MM.1S (cell line): ENCODE data around the gene ANTXR1.
"Not testable (repeated sequence)": the region's sequence is repeated elsewhere in the genome, so short reads cannot be mapped to it uniquely, and the experiment has no call there.

Experiments
- DNase-seq: peaks from one replicate; pipeline ENCODE4 v3.0.0-alpha.2; 2015
- H2AFZ ChIP-seq: fragments of 300-600 bp; sonication (generic); 2 replicates; pipeline ENCODE4 v1.6.0; 2016; ENCODE audit warnings: antibody characterized with exemption, low read length
- H3F3A ChIP-seq: fragments of 300-600 bp; sonication (generic); 2 replicates; pipeline ENCODE4 v1.6.1; 2016; ENCODE audit warnings: mild to moderate bottlenecking, antibody characterized with exemption, low read length, moderate library complexity, mixed read lengths; ENCODE audit not compliant: insufficient read depth
- H3K27ac ChIP-seq: fragments of 300-600 bp; sonication (generic); 2 replicates; pipeline ENCODE4 v1.5.1; 2016; ENCODE audit warnings: mild to moderate bottlenecking, low read length
- H3K27me3 ChIP-seq: fragments of 300-600 bp; sonication (generic); replicated peaks from 2 replicates; pipeline ENCODE4 v1.6.0; 2016; ENCODE audit warnings: low read length; ENCODE audit not compliant: insufficient read depth
- H3K36me3 ChIP-seq: fragments of 300-600 bp; sonication (generic); replicated peaks from 2 replicates; pipeline ENCODE4 v1.6.1; 2016; ENCODE audit warnings: mild to moderate bottlenecking, low read length, mixed read lengths; ENCODE audit not compliant: insufficient read depth
- H3K4me1 ChIP-seq: fragments of 300-600 bp; sonication (generic); 2 replicates; pipeline ENCODE4 v1.6.1; 2016; ENCODE audit warnings: low read length, mixed read lengths
- H3K4me2 ChIP-seq: fragments of 300-600 bp; sonication (generic); 2 replicates; pipeline ENCODE4 v1.6.0; 2016; ENCODE audit warnings: low read depth, low read length
- H3K4me3 ChIP-seq: fragments of 300-600 bp; sonication (generic); 2 replicates; pipeline ENCODE4 v1.5.1; 2016; ENCODE audit warnings: low read length, mixed read lengths
- H3K79me2 ChIP-seq: fragments of 300-600 bp; sonication (generic); 2 replicates; pipeline ENCODE4 v1.6.1; 2016; ENCODE audit warnings: mixed run types, low read length, mixed read lengths
- H3K9ac ChIP-seq: fragments of 300-600 bp; sonication (generic); 2 replicates; pipeline ENCODE4 v1.6.1; 2016; ENCODE audit warnings: low read length, mixed read lengths
- H3K9me2 ChIP-seq: fragments of 300-600 bp; sonication (generic); replicated peaks from 2 replicates; pipeline ENCODE4 v1.6.1; 2016; ENCODE audit warnings: mild to moderate bottlenecking, low read length, mixed read lengths; ENCODE audit not compliant: insufficient read depth
- H3K9me3 ChIP-seq: fragments of 300-600 bp; sonication (generic); replicated peaks from 2 replicates; pipeline ENCODE4 v1.6.1; 2016; ENCODE audit warnings: mild to moderate bottlenecking, low read length, mixed read lengths; ENCODE audit not compliant: insufficient read depth
- H4K20me1 ChIP-seq: fragments of 300-600 bp; sonication (generic); 2 replicates; pipeline ENCODE4 v1.6.1; 2016; ENCODE audit warnings: mild to moderate bottlenecking, low read length, moderate library complexity, mixed read lengths; ENCODE audit not compliant: insufficient read depth
- EZH2 ChIP-seq: fragments of 300-600 bp; sonication (generic); optimal IDR thresholded peaks from 2 replicates; pipeline ENCODE3; 2017; ENCODE audit warnings: low read depth, mild to moderate bottlenecking, antibody characterized with exemption, low read length, mixed read lengths
- EZH2phosphoT487 ChIP-seq: fragments of 300-600 bp; sonication (generic); IDR thresholded peaks from 2 replicates; pipeline ENCODE4 v1.6.1; 2018; ENCODE audit warnings: antibody characterized with exemption, low read length
- TF ChIP-seq, protein P1 (sequence below): fragments of 300-600 bp; sonication (generic); IDR thresholded peaks from 2 replicates; pipeline ENCODE4 v1.5.1; 2016; ENCODE audit warnings: antibody characterized with exemption, low read length, mixed read lengths

The ANTXR1 gene

DNA sequence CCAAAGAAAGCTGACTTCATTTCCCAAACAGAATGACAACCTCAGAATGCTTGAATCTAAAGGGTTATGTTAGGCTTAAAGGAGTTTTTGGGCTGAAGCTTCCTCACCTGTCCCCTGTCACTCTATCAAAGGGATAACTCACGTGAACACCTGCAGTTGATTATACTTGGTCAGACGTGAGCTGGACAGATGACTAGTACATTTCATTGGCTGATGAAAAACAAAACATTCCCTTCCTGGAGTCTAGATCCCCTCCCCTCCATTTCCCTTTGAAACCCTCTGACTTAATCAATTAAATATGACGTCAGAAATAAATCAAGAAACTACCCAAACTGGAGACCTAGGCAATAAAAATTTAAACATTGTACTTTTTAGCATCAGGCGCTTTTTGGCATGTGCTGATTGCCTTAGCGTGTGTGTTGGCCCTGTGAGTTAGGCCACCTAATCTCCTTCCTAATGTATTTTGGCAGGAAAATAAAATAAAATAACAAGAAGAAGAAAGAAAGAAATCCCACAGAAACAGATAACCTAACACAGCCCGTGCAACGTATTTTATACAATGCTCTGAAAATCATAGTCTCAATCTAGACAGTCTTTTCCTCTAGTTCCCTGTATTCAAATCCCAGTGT lies 159.0 kb downstream of the ANTXR1 start:
- Histone ChIP-seq H3K4me3 (no peak overlapping the region), H3K36me3 (no peaks in the 10 kb centered on the region), H3K9me3 (no peaks in the 10 kb centered on the region), H3K27me3 (no peaks in the 10 kb centered on the region), H4K20me1 (no peaks in the 10 kb centered on the region), H3K9ac (no peak overlapping the region), H3K79me2 (no peaks in the 10 kb centered on the region), H3K4me2 (no peak overlapping the region), H3F3A (no peaks in the 10 kb centered on the region), H3K27ac (no peak overlapping the region), H2AFZ (no peak overlapping the region), H3K4me1 (no peaks in the 10 kb centered on the region), H3K9me2 (no peaks in the 10 kb centered on the region)
- DNase-seq, result no peak
- TF ChIP-seq, protein P1, sequence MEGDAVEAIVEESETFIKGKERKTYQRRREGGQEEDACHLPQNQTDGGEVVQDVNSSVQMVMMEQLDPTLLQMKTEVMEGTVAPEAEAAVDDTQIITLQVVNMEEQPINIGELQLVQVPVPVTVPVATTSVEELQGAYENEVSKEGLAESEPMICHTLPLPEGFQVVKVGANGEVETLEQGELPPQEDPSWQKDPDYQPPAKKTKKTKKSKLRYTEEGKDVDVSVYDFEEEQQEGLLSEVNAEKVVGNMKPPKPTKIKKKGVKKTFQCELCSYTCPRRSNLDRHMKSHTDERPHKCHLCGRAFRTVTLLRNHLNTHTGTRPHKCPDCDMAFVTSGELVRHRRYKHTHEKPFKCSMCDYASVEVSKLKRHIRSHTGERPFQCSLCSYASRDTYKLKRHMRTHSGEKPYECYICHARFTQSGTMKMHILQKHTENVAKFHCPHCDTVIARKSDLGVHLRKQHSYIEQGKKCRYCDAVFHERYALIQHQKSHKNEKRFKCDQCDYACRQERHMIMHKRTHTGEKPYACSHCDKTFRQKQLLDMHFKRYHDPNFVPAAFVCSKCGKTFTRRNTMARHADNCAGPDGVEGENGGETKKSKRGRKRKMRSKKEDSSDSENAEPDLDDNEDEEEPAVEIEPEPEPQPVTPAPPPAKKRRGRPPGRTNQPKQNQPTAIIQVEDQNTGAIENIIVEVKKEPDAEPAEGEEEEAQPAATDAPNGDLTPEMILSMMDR, result no peak
- TF ChIP-seq EZH2, result no peak

DNA sequence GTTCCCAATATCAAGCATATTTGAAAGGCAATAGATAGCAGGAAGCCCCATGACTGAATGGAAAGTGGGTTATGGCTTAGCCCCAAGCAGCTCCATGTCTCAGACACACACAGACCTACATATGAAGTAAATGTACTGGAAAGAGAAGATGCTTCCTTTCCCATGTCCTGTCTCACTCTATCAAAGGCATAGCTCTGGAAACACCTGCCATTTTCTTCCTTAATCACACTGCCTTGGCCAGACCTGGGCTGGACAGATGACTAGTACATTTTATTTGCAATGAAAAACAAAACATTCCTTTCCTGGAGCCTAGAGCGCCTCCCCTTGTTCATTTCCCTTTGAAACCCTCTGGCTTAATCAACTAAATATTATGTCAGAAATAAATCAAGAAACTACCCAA lies 160.7 kb downstream of the ANTXR1 start:
- TF ChIP-seq, protein P1, result no peak
- DNase-seq, result no peak
- H3K27me3 ChIP-seq, result no peaks in the 10 kb centered on the region
- H3K9ac ChIP-seq, result no peak overlapping the region
- no peaks in the 10 kb centered on the region for H3K36me3 ChIP-seq
- H4K20me1 ChIP-seq, result no peaks in the 10 kb centered on the region
- H3K79me2 ChIP-seq, result no peaks in the 10 kb centered on the region
- H3K4me2 ChIP-seq, result no peak overlapping the region
- no peaks in the 10 kb centered on the region for H3F3A ChIP-seq
- H3K9me3 ChIP-seq, result no peaks in the 10 kb centered on the region
- no peaks in the 10 kb centered on the region for H3K4me1 ChIP-seq
- H3K9me2 ChIP-seq, result no peaks in the 10 kb centered on the region
- no peak overlapping the region for H3K27ac ChIP-seq
- no peak overlapping the region for H3K4me3 ChIP-seq
- H2AFZ ChIP-seq, result no peak overlapping the region

DNA sequence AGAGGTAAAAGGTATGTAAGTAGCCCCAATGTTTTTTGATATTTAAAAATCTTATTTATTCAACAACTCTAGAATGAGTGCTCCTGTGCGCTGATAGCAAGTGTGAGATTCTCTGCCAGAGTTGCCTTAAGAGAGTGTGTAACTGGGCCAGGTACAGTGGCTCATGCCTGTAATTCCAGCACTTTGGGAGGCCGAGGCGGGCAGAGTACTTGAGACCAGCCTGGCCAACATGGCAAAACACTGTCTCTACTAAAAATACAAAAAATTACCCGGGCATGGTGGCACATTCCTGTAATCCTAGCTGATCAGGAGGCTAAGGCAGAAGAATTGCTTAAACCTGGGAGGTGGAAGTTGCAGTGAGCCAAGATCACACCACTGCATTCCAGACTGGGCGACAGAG lies 161.2 kb downstream of the ANTXR1 start:
- H2AFZ ChIP-seq, H3K4me3 ChIP-seq, H3K36me3 ChIP-seq, H3K27me3 ChIP-seq, H3K27ac ChIP-seq, H3K9ac ChIP-seq, H4K20me1 ChIP-seq, H3K4me1 ChIP-seq, H3F3A ChIP-seq, H3K9me2 ChIP-seq, H3K4me2 ChIP-seq, DNase-seq, H3K9me3 ChIP-seq, H3K79me2 ChIP-seq: not testable (repeated sequence)

DNA sequence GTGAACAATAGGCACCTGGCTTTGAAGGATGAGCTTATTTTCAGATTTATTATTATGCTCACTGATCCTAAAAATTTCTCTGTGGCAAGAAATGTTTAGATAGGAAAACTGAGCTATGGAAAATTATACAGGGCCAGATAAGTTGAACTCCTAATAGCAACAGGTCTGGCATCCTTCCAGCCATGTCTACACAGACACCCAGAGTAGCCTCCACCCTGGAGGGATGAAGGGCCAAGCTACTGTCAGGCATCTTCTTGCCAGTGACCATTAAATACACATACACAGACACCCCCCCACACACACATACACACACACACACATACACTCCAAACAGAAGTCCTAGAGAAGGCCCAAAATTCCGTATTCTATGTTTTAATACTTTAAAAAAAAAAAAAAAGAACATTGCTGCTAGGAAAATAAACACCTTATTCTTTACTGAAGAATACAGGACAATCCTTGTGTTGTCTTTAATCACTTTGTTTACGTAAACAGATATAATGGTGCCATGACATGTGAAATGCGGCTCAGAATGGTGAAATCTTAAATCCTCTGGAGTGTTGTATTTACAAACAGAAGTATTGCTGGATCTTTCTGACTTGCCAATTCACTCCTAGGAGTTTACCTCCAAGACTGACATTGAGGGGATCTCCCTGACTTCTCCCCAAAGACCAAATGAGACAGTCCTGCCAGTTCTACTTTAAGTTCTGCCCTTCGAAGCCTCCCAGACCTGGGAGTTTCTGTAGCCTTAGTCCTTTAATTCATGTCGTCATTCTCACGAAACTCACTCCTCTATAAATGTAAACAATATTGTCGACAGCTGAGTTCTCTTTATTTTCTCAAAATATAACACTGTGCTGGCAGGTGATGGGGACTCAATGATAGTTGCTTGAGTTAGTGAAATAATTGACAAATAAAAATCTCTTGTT lies 163.1 kb downstream of the ANTXR1 start:
- H3K79me2 ChIP-seq, result no peaks in the 10 kb centered on the region
- DNase-seq, result no peak
- no peak overlapping the region for H3K9ac ChIP-seq
- no peaks in the 10 kb centered on the region for H4K20me1 ChIP-seq
- H3K27ac ChIP-seq, result no peak overlapping the region
- H3K4me2 ChIP-seq, result no peak overlapping the region
- no peaks in the 10 kb centered on the region for H3K9me3 ChIP-seq
- H3K9me2 ChIP-seq, result no peaks in the 10 kb centered on the region
- no peaks in the 10 kb centered on the region for H3K36me3 ChIP-seq
- TF ChIP-seq EZH2phosphoT487, result no peak
- TF ChIP-seq EZH2, result no peak
- TF ChIP-seq, protein P1, result no peak
- no peaks in the 10 kb centered on the region for H3F3A ChIP-seq
- no peaks in the 10 kb centered on the region for H3K4me1 ChIP-seq
- H3K27me3 ChIP-seq, result no peaks in the 10 kb centered on the region
- H3K4me3 ChIP-seq, result no peak overlapping the region
- H2AFZ ChIP-seq, result no peak overlapping the region
